AG04450 (cell line): ENCODE data around the gene RPTOR. TPM values are rescaled to one million over a fixed set of nuclear protein-coding genes. Genes with fewer than 3 reads are reported as not detected.
A peak's percentile ranks its signal among the peaks of the same experiment; 100 is the strongest.

Experiments
- CTCF ChIA-PET: fragments of 300-600, 350-600 bp; formaldehyde crosslinking; extraction: SDS; loops from one replicate; lab custom pipeline; 2022; ENCODE audit warnings: antibody characterized with exemption, inconsistent platforms; lab: Charles Lee
- POLR2A ChIA-PET: fragments of 350-600 bp; formaldehyde crosslinking; extraction: SDS; loops from one replicate; lab custom pipeline; 2021; ENCODE audit warnings: antibody characterized with exemption, inconsistent platforms; lab: Yijun Ruan, JAX
- DNase-seq: peaks from one replicate; pipeline ENCODE4 v3.0.0-alpha.2; 2011; ENCODE audit warnings: low read depth, low spot score
- H3K27ac ChIP-seq: one replicate; pipeline ENCODE4 v1.5.1; 2012; ENCODE audit warnings: low read depth, low read length, control low read depth
- H3K27me3 ChIP-seq: one replicate; pipeline ENCODE4 v1.6.0; 2012; ENCODE audit warnings: low read length; ENCODE audit not compliant: control insufficient read depth, insufficient read depth
- H3K4me3 ChIP-seq: 2 replicates; pipeline ENCODE4 v1.5.1; 2011; ENCODE audit warnings: mild to moderate bottlenecking, low read depth, low read length, control low read depth
- H3K9me3 ChIP-seq: 2 replicates; pipeline ENCODE4 v1.5.1; 2012; ENCODE audit warnings: low read length; ENCODE audit not compliant: control insufficient read depth, insufficient read depth
- polyA plus RNA-seq: library from polyadenylated mRNA; depleted of rRNA; stranded (reverse); fragments of >200 nt; gene quantifications from 2 replicates; pipeline ENCODE4 v1.2.3, GENCODE V29; 2011
- TF ChIP-seq, protein P1 (sequence below): IDR thresholded peaks from 2 replicates; pipeline ENCODE4 v1.5.1; 2011; ENCODE audit warnings: low read depth, low read length, control low read depth, inconsistent platforms

The RPTOR gene
- polyA plus RNA-seq, 1 experiment: 6.2 TPM

- Histone ChIP-seq H3K9me3 (no peaks in the 10 kb centered on the region; the same call in none of the 2 replicates), H3K27me3 (peaks cover 9% of the 10 kb centered on the region), H3K4me3 (no peak overlapping the region), H3K27ac (no peak overlapping the region)
- TF ChIP-seq, protein P1, sequence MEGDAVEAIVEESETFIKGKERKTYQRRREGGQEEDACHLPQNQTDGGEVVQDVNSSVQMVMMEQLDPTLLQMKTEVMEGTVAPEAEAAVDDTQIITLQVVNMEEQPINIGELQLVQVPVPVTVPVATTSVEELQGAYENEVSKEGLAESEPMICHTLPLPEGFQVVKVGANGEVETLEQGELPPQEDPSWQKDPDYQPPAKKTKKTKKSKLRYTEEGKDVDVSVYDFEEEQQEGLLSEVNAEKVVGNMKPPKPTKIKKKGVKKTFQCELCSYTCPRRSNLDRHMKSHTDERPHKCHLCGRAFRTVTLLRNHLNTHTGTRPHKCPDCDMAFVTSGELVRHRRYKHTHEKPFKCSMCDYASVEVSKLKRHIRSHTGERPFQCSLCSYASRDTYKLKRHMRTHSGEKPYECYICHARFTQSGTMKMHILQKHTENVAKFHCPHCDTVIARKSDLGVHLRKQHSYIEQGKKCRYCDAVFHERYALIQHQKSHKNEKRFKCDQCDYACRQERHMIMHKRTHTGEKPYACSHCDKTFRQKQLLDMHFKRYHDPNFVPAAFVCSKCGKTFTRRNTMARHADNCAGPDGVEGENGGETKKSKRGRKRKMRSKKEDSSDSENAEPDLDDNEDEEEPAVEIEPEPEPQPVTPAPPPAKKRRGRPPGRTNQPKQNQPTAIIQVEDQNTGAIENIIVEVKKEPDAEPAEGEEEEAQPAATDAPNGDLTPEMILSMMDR: no peak
- ChIA-PET POLR2A (no interaction called here), CTCF (no interaction called here)
- DNase-seq: no peak
Measured at GRCh38 chr17:80499560-80499959, 45.1 kb upstream of the RPTOR start.

DNA sequence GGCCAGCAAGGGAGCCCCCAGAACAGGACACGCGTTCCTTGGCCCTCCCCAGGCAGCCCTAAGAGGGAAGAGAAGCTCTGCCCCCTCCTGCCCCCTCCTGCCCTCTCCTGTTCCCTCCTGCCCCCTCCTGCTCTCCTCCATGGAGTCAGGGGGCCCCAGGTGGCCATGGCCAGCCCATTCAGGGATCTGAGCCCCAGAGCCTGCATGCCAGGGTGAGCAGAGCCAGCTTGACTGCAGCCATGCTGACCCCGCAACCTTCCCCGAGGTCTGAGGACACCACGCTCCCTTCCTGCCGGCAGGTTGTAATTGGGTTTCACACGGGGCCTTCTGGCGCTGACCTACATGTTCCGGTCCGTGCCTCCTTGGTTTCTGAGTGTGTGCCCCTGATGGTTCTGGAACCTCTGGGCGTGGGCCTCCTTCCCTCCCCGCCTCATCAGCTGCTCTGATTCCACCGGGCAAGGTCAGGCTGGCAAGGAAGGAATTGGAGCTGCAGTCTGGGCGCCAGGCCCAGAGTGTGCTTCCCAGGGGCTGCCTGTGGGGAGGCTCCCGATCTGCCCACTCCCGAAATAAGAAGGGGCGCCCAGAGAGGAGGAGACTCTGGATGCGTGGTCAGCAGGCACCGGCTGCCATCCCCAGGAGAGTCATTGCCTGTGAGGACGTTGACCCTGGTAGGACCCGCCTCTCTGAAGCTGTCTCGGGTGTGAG, 44.5 kb upstream of the RPTOR start:
- ChIA-PET POLR2A (no interaction called here), CTCF (no interaction called here)
- Histone ChIP-seq H3K4me3 (no peak overlapping the region), H3K9me3 (no peaks in the 10 kb centered on the region; the same call in none of the 2 replicates), H3K27me3 (peaks cover 9% of the 10 kb centered on the region), H3K27ac (no peak overlapping the region)
- TF ChIP-seq, protein P1: no peak
- no peak for DNase-seq

DNA sequence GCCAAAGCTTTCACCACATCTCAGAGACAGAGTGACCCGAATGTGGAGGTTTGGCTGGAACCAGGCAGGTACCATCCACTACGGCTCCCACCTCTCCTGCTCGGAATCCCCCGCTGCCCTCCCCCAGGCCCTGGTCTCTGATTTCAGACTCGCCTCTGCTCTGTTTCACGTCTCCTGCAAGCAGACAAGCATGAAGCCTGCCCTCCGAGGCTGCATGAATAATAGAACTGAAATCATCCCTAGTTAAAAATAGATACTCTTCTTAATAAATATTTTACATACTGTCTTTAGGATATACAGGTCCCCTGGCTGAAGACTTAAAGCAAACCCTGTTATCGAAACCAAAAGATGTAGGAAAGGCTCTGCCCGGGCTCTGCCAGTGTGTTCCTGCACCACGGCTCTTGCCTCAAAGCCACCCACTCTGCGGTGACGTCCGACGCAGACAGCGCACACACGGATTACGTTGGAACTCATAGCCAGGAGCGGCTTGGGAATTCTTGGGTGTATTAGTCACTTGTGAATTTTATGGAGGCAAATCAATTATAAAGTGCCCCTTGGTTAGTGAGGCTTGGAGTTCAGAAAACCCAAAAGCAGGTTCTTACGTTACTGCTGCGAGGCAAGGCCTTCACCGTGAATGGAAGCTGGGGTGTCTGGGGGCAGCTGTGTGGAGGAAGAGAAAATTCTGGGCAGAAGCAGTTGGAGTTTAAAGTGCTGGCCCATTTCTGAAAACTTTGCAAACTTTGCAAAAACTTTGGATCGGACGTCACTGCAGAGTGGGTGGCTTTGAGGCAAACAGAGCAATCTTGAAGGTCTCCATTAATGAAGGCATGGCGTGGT, 42.7 kb upstream of the RPTOR start:
- peaks cover 9% of the 10 kb centered on the region for H3K27me3 ChIP-seq
- ChIA-PET CTCF (no interaction called here), POLR2A (no interaction called here)
- no peak overlapping the region for H3K4me3 ChIP-seq
- H3K9me3 ChIP-seq: no peaks in the 10 kb centered on the region; the same call in 1 of the 2 replicates
- TF ChIP-seq, protein P1: no peak
- H3K27ac ChIP-seq: peak overlapping the region; percentile 21
- DNase-seq: no peak

GRCh38 chr17:80502578-80502877, 42.1 kb upstream of the RPTOR start:
- POLR2A ChIA-PET: no interaction called here
- H3K4me3 ChIP-seq: no peak overlapping the region
- H3K9me3 ChIP-seq: no peaks in the 10 kb centered on the region; the same call in 1 of the 2 replicates
- H3K27me3 ChIP-seq: peaks cover 9% of the 10 kb centered on the region
- CTCF ChIA-PET: no interaction called here
- no peak for DNase-seq
- no peak overlapping the region for H3K27ac ChIP-seq
- TF ChIP-seq, protein P1: no peak

GRCh38 chr17:80503031-80503430, 41.6 kb upstream of the RPTOR start:
- POLR2A ChIA-PET: no interaction called here
- Histone ChIP-seq H3K27me3 (peaks cover 9% of the 10 kb centered on the region), H3K9me3 (no peaks in the 10 kb centered on the region; the same call in 1 of the 2 replicates), H3K4me3 (no peak overlapping the region), H3K27ac (no peak overlapping the region)
- no peak for DNase-seq
- CTCF ChIA-PET: no interaction called here
- TF ChIP-seq, protein P1: no peak
